ENCODE measurements around the gene SLC25A47. TPM values are rescaled to one million over a fixed set of nuclear protein-coding genes. Genes with fewer than 3 reads are reported as not detected.
"Not testable (repeated sequence)": the region's sequence is repeated elsewhere in the genome, so short reads cannot be mapped to it uniquely, and the experiment has no call there.

Gene SLC25A47
- total RNA-seq, 1 experiment from 2014 or later, result 0.18 TPM

GRCh38 chr14:100325231-100325632 is 2.1 kb downstream of the SLC25A47 start:
- no peak for DNase-seq (ENCODE audit: low spot score)

DNA sequence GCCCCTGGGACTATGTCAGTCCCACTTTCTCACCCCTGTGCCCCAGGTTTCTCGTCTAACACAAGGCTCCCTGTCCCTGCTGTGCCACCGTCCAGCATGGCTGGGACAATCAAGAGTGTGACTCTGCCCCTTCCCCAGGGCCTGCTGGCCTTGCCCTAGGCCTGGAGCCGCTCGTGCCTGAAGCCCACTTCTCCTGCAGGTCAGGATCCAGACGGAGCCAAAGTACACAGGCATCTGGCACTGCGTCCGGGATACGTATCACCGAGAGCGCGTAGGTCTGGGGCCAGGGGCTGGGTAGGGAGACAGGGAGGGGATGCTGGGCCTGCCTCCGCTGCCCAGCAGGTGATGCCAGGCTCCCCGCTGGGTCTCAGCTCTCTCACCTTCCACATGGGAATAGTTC is 2.8 kb downstream of the SLC25A47 start:
- no peak for DNase-seq (ENCODE audit: low spot score)

- DNase-seq (ENCODE audit: low spot score), result no peak
Measured at GRCh38 chr14:100327128-100327527, 4.0 kb downstream of the SLC25A47 start.

DNA sequence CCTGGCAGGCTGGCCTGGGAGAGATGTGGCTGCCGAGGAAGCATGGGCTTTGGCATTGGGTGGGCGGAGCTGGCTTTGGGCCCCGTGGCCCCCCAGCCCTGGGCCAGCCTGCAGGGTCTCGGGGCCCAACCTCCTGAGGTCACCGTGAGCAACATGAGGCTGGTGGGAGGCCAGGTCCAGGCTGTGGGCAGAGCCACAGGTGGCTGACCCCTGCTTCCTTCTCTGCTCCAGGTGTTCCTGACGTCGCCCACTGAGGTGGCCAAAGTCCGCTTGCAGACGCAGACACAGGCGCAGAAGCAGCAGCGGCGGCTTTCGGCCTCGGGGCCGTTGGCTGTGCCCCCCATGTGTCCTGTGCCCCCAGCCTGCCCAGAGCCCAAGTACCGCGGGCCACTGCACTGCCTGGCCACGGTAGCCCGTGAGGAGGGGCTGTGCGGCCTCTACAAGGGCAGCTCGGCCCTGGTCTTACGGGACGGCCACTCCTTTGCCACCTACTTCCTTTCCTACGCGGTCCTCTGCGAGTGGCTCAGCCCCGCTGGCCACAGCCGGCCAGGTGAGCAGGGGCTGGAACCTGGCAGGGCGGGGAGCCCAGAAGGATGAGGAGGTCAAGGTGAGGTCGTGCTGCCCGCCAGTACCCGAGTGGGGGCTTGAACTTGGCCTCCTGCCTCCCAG is 5.5 kb downstream of the SLC25A47 start:
- DNase-seq (ENCODE audit: low spot score), result peak; percentile 47

- no peak for DNase-seq (ENCODE audit: low spot score)
Measured at GRCh38 chr14:100329233-100330006, 6.3 kb downstream of the SLC25A47 start.

DNA sequence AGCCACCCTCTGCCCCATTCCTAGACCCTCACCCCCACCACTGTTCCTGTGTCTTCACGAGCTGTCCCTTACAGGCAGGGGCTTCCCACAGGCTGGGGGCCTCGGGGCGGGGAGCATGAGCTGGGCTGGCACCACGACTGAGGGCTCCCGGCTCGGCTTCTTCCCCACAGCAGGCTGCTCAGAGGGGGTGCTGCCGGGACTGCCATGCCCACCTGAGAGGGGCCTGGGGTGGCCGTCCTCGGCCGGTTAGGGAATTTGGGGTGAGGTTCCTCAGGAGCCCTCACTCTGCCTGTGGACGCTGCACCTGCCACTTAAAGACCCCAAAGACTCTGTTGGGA is 6.8 kb downstream of the SLC25A47 start:
- DNase-seq (ENCODE audit: low spot score), result no peak

GRCh38 chr14:100330388-100330931 is 7.3 kb downstream of the SLC25A47 start:
- no peak for DNase-seq (ENCODE audit: low spot score)

- no peak for DNase-seq (ENCODE audit: low spot score)
Measured at GRCh38 chr14:100332071-100332639, 9.0 kb downstream of the SLC25A47 start.

DNA sequence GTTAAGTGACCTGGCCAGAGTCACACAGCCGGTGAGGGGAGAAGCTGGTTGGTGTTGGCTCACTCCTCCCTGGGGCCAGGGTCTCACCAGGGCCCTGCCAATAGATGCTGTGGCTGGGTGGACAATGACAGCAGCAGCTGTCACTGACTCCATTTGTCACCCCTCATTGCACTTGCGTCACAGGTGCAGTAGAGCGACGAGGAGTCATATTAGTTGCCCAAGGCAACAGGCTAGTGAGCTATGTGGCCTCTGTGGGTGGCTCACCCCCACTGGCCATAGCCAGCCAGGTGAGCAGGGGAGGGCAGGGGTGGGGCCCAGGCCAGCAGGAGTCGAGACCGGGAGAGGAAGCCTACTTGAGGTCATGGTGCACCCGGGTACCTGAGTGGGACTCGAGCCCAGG is 9.7 kb downstream of the SLC25A47 start:
- no peak for DNase-seq (ENCODE audit: low spot score)

DNA sequence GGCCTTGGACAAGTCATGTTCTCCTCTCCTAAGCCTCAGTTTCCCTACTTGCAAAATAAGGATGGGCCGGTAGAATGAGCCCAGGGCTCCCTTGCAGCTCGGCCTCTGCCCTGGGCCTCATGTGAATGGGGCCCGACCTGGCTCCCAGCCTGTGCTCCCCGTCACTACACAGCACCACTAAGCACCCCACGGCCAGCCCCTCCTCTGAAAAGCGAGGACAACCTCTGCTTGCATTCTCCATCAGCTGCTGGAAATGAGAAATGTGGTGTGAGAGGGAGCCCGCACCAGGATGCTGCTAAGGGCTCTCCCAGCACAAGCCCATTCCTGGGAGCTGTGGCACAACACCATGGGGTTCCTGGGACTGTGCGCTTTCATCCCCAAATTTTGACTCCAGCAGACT is 10.2 kb downstream of the SLC25A47 start:
- no peak for DNase-seq (ENCODE audit: low spot score)

GRCh38 chr14:100333827-100334226 is 10.7 kb downstream of the SLC25A47 start:
- DNase-seq (ENCODE audit: low spot score), result no peak

DNA sequence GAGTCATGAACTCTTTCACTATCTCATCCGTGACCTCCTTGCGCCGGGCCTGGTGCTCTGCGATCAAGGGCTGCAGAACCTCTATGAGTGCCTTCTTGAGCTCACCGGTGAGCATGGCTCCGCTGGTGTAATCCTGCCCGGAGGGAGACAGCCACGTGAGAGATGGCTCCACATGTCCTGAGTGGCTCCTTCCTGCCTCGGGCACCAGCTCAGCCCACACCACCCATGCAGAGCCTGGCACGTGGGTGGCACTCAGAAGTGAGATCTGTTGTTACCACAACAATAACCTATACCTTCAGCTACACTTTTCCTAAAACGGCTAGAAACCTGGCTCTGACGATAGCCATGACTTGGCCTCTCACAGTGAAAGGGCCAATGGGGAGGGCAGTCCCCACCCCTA is 11.8 kb downstream of the SLC25A47 start:
- no peak for DNase-seq (ENCODE audit: low spot score)

GRCh38 chr14:100336618-100337530 is 13.7 kb downstream of the SLC25A47 start:
- no peak for DNase-seq (ENCODE audit: low spot score)

DNA sequence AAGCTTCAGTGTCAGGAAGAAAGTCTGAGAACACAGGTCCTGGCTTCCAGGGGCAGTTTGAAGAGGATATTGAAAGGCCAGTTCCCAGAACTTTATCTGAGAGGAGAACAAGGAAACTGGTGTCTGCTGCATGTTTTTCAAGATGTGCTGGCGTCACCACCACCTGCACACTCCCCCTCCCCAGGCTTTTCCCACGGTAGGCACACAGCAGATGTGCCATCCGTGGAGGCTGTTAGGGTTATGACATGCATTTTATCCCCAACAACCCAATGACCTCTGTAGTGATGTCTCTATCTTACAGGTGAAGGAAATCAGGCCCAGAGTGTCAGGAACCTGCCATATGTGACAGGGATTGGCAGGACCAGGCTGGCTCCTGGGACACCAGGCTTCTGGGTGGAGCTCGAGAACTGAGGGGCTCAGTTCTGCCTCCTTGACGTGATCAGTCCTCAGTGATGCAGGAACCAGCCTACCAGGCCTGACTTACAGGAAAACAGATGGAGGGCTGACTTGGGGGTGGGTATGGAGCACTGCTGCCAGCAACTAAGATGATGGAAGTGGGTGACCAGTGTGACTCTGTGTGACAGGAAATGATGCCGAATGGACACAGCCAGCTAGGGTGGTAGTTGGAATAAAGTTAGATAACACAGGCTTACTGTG is 16.8 kb downstream of the SLC25A47 start:
- no peak for DNase-seq (ENCODE audit: low spot score)

- DNase-seq (ENCODE audit: low spot score), result no peak
Measured at GRCh38 chr14:100340423-100340813, 17.3 kb downstream of the SLC25A47 start.

DNA sequence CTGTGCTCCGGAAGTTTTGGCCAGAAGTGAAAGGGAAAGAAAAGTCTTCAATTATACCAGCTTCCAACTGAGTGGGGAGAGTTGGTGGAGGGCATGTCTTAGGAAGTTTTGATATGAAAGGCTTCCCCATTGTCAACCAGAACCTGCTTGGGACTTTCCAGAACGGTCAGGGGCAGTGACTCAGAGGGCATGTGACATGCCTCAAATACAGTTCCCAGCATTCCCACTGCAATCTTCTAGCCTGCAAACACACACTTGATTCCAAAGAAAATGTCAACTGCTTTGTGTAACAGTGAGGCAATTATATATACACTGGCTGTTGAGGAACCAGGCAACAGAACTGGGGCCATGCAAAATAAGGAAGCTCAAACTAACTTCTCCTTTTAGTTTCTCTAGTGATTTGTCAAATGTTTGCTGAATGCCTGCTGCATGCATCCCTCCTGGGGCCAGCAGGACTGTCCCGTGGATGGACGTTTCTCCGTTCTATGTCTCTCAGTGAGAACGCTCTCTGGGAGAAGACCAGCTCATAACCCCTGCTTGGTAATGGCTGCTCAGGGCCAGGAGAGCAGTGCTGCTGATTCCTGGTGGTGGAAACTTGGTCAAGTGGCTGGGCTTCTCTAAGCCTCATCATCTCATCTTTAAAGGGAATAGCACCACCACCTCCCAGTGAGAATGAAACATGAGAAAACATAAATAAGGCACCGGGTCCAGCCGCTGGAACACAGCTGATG is 18.3 kb downstream of the SLC25A47 start:
- no peak for DNase-seq (ENCODE audit: low spot score)

- DNase-seq (ENCODE audit: low spot score), result no peak
Measured at GRCh38 chr14:100342195-100342594, 19.1 kb downstream of the SLC25A47 start.

DNA sequence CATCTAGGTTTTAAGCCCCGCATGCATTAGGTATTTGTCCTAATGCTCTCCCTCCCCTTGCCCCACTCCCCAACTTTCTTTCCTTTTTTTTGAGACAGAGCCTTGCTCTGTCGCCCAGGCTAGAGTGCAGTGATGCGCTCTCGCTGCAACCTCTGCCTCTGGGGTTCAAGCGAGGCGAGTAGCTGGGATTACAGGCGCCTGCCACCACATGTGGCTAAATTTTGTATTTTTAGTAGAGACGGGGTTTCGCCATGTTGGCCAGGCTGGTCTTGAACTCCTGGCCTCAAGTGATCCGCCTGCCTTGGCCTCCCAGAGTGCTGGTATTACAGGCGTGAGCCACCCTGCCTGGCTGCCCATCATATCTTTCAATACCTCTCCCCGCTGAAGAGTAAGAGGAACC is 19.7 kb downstream of the SLC25A47 start:
- DNase-seq (ENCODE audit: low spot score), result not testable (repeated sequence)

DNA sequence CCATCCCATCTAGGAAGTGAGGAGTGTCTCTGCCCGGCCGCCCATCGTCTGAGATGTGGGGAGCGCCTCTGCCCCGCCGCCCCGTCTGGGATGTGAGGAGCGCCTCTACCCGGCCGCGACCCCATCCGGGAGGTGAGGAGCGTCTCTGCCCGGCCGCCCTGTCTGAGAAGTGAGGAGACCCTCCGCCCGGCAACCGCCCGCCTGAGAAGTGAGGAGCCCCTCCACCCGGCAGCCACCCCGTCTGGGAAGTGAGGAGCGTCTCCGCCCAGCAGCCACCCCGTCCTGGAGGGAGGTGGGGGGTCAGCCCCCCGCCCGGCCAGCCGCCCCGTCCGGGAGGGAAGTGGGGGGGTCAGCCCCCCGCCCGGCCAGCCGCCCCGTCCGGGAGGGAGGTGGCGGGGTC is 21.5 kb downstream of the SLC25A47 start:
- not testable (repeated sequence) for DNase-seq (ENCODE audit: low spot score)

DNA sequence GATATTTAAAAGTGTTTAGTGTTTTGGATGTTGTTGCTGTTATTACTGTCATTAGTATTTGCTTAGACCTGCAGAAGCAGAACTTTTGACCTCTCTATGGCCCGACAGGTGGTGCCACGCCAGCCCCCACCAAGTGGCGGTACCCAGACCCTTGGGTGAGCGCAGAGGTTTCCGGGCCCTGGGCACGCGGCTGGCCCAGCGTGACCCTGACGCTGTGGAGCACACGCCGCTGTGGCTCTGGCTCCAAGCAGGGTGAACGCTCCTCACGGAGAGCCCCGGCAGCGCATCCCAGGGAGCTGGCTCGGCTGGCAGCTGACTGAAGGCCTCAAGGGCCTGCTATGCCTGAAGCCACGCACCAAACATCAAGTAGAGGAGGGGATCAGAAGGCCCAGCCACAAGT is 22.6 kb downstream of the SLC25A47 start:
- DNase-seq (ENCODE audit: low spot score), result no peak

Data from HT-29 (cell line).